HL-60 (cell line): ENCODE measurements around the gene NENF.

ENCODE experiments used
- CTCF ChIP-seq: IDR thresholded peaks from one replicate; pipeline ENCODE4 v1.5.1; 2011; ENCODE audit warnings: low read length, control low read depth, inconsistent platforms; ENCODE audit not compliant: insufficient read depth
- POLR2AphosphoS5 ChIP-seq: IDR thresholded peaks from 2 replicates; pipeline ENCODE4 v1.6.1; 2012; ENCODE audit warnings: low read depth

- TF ChIP-seq POLR2AphosphoS5 (peak; percentile 42; the same call in 1 of the 2 replicates), CTCF (no peak)
Measured at GRCh38 chr1:212432661-212433576, at the start of gene NENF.
